IMR-90 (cell line): ENCODE results near the gene CHMP1B.

ENCODE experiments used
- CEBPB ChIP-seq: IDR thresholded peaks from 2 replicates; pipeline ENCODE4 v1.6.1; 2012; ENCODE audit warnings: low read depth, low read length, improper control_type of control experiment
- CHD1 ChIP-seq: IDR thresholded peaks from 2 replicates; pipeline ENCODE4 v1.6.1; 2012; ENCODE audit warnings: low read depth, low read length, improper control_type of control experiment
- CTCF ChIP-seq: conservative IDR thresholded peaks from 2 replicates; pipeline ENCODE4 v1.5.1; 2012; ENCODE audit warnings: mild to moderate bottlenecking, low read depth, low read length, improper control_type of control experiment

DNA sequence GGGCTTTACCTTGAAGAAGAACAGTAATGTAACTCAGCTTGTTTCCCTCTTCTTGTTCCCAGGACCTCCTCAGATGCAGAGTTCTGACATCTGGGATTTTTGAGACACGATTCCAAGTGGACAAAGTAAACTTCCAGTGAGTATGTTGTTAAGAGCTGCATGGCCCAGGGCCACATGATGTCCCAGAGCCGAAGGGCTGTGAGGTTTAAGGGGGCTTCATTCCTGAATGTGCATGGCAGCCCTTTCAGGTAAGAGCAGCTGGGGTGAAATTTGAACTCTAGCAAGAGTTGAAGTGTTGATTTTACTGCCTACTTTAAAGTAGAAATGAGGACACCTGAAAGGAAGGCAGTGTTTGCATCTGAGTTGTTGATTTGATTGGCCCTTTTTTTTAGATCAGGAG, 13.3 kb downstream of the CHMP1B start:
- TF ChIP-seq CTCF: no peak
- no peak for TF ChIP-seq CHD1
- no peak for TF ChIP-seq CEBPB
